Left lobe of liver (tissue), 2 donors: ENCODE data around the gene FCGR2B. TPM values are rescaled to one million over a fixed set of nuclear protein-coding genes. Genes with fewer than 3 reads are reported as not detected.
"Not testable (repeated sequence)": the region's sequence is repeated elsewhere in the genome, so short reads cannot be mapped to it uniquely, and the experiment has no call there.

Experiments used
- ATAC-seq: fragments of 200-7000 bp; cut with Tn5 transposase; one replicate; pipeline ENCODE4 v1.9.1; 2020; ENCODE audit warnings: mild to moderate bottlenecking, moderate library complexity
- DNase-seq: peaks from one replicate; pipeline ENCODE4 v3.0.0-alpha.2; 2020; ENCODE audit warnings: low spot score
- total RNA-seq: library from RNA; stranded (reverse); gene quantifications from one replicate; pipeline ENCODE4 v1.2.1, GENCODE V29; 2021
- donor health status: DM: no; HTN: no; CAD: no; lungs with moderate emphysema.
- donor health status: DM: no; HTN: yes; CAD: no.

Gene FCGR2B
- 14.9 TPM for total RNA-seq

- not testable (repeated sequence) for DNase-seq
- ATAC-seq: peak; percentile 33
Measured at GRCh38 chr1:161662684-161663339, at the start of gene FCGR2B. Gene FCGR2B (plus strand): TSS chr1:161663143. CDS start chr1:161663242, 99 bp downstream.

GRCh38 chr1:161616417-161616816 is 46.5 kb upstream of the FCGR2B start:
- not testable (repeated sequence) for ATAC-seq, DNase-seq

GRCh38 chr1:161618517-161618916 is 44.4 kb upstream of the FCGR2B start:
- not testable (repeated sequence) for DNase-seq, ATAC-seq

- ATAC-seq: not testable (repeated sequence)
Measured at GRCh38 chr1:161620399-161620798, 42.5 kb upstream of the FCGR2B start.

GRCh38 chr1:161621181-161622000 is 41.6 kb upstream of the FCGR2B start:
- not testable (repeated sequence) for ATAC-seq, DNase-seq

More at GRCh38 chr1:161620399-161620798, 42.5 kb upstream of the FCGR2B start:
- DNase-seq: not testable (repeated sequence)

GRCh38 chr1:161622054-161622453 is 40.9 kb upstream of the FCGR2B start:
- not testable (repeated sequence) for ATAC-seq, DNase-seq

GRCh38 chr1:161623401-161624051 is 39.4 kb upstream of the FCGR2B start:
- ATAC-seq, DNase-seq: not testable (repeated sequence)

- not testable (repeated sequence) for DNase-seq, ATAC-seq
Measured at GRCh38 chr1:161624605-161625004, 38.3 kb upstream of the FCGR2B start.

- DNase-seq, ATAC-seq: not testable (repeated sequence)
Measured at GRCh38 chr1:161626445-161627146, 36.3 kb upstream of the FCGR2B start.

- peak; percentile 81 for ATAC-seq
- not testable (repeated sequence) for DNase-seq
Measured at GRCh38 chr1:161630128-161630742, 32.7 kb upstream of the FCGR2B start.

- DNase-seq (no peak), ATAC-seq (no peak)
Measured at GRCh38 chr1:161631076-161631475, 31.9 kb upstream of the FCGR2B start, which contains the start of gene FCGR3B. Gene FCGR3B (minus strand): TSS chr1:161631176. CDS start chr1:161631094, 82 bp downstream.

GRCh38 chr1:161634993-161635392 is 27.9 kb upstream of the FCGR2B start:
- not testable (repeated sequence) for ATAC-seq, DNase-seq

GRCh38 chr1:161636189-161636782 is 26.7 kb upstream of the FCGR2B start:
- ATAC-seq, DNase-seq: not testable (repeated sequence)

GRCh38 chr1:161636976-161637375 is 26.0 kb upstream of the FCGR2B start:
- not testable (repeated sequence) for ATAC-seq, DNase-seq

GRCh38 chr1:161638251-161638993 is 24.5 kb upstream of the FCGR2B start:
- not testable (repeated sequence) for DNase-seq, ATAC-seq

GRCh38 chr1:161639203-161639602 is 23.7 kb upstream of the FCGR2B start:
- DNase-seq, ATAC-seq: not testable (repeated sequence)

- peak; percentile 57 for ATAC-seq
- DNase-seq: not testable (repeated sequence)
Measured at GRCh38 chr1:161642697-161643096, 20.2 kb upstream of the FCGR2B start.

- not testable (repeated sequence) for DNase-seq, ATAC-seq
Measured at GRCh38 chr1:161643481-161644208, 19.3 kb upstream of the FCGR2B start.
